Heart left ventricle (tissue), 13 donors: ENCODE data around the gene RNF130.

ENCODE experiments used
- POLR2A ChIP-seq, 2 donors: fragments of 450-650 bp; IDR thresholded peaks; one replicate each; pipeline ENCODE4 v1.6.1; 2017; ENCODE audit warnings: antibody characterized with exemption in 2 of 2, mild to moderate bottlenecking in 2 of 2, moderate library complexity in 2 of 2
- TF ChIP-seq, protein P1 (sequence below), 12 donors: fragments of 200-600 bp; sonication (generic) in 4 of 12; IDR thresholded peaks; one replicate each; pipeline versions ENCODE4 v1.5.0 to v1.8.0; 2018 to 2022; ENCODE audit warnings: antibody characterized with exemption in 12 of 12, mild to moderate bottlenecking in 5 of 12
- donor health status: ischemic (EF 13 %, LVEDD 7.1; RV severe dilation, severe dysfunction).
- donor health status: DM: no; HTN: yes; CAD: no.
- donor health status: DM: no; HTN: no; CAD: no.
- donor health status: ischemic (EF 25% LVEDD 6.9; RV normal size, moderate dysfunction).
- donor health status: ischemic (EF 25% LVEDD 5.7; RV mildly dilated, moderate dysfunction).
- donor health status: ischemic (EF 35%, LVEDD 5.7; RV mildly dilated, moderate dysfunction).
- donor health status: nonischemic (EF 11% LVEDD 7.7; RV severe dilation, severe dysfunction).
- donor health status: DM: yes; HTN: yes; CAD: no.
- donor health status: PGD.
- donor health status: ischemic (EF 29% LVEDD 5.4; RV normal size, mild dysfunction).
- donor health status: nonischemic (EF 23%, LVEDD 6.1; RV moderate dilation, normal function).

DNA sequence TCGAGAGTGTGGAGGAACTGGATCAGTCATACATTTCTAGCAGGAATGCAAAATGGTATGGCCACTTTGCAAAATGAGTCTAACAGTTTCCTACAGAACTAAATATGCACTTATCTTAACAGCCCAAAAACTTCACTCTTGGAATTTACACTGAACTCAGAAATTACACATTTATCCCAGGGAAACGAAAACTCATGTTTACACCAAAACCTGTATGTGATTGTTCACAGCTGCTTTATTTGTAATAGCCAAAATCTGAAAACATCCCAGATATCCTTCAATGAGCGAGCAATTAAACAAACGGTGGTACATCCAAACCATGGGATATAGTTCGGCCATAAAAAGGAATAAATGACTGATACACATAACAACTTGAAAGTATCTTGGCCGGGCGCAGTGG is 62.0 kb downstream of the RNF130 start:
- TF ChIP-seq, protein P1, sequence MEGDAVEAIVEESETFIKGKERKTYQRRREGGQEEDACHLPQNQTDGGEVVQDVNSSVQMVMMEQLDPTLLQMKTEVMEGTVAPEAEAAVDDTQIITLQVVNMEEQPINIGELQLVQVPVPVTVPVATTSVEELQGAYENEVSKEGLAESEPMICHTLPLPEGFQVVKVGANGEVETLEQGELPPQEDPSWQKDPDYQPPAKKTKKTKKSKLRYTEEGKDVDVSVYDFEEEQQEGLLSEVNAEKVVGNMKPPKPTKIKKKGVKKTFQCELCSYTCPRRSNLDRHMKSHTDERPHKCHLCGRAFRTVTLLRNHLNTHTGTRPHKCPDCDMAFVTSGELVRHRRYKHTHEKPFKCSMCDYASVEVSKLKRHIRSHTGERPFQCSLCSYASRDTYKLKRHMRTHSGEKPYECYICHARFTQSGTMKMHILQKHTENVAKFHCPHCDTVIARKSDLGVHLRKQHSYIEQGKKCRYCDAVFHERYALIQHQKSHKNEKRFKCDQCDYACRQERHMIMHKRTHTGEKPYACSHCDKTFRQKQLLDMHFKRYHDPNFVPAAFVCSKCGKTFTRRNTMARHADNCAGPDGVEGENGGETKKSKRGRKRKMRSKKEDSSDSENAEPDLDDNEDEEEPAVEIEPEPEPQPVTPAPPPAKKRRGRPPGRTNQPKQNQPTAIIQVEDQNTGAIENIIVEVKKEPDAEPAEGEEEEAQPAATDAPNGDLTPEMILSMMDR (IDR thresholded peaks at IDR 0.05): no peak
- no peak for TF ChIP-seq POLR2A (IDR thresholded peaks at IDR 0.05)
